GM19193 (cell line): ENCODE data around the gene RPS4Y1.

ENCODE experiments used
- POLR2A ChIP-seq: IDR thresholded peaks from 4 replicates; pipeline ENCODE4 v1.6.1; 2011; ENCODE audit not compliant: insufficient read depth, insufficient read length; ENCODE audit errors: extremely low read depth

RPS4Y1 gene

DNA sequence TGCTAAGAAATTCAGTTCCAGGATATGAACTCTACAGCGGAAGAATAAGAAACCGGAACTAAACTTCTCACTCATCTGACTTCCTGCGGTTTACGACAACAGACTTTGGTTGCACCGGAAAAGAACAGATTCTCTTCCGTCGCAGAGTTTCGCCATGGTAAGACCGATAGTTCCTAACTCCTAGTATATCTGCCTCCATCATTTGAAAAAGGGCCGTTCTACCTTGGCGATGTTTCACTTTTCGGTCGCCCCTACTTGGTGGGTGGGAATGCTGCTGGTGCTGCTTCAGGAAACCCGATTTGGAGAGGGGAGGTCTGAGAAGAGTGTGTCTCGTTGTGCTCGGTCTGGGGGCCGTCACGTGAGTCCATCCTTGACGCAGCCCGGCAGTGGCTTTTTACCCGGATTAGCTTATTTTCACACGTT, at the start of gene RPS4Y1:
TSS of gene RPS4Y1 (plus strand) at position 132 of the 423 bp plus-strand sequence. CDS start at position 155, 23 bp downstream.
- no peak for TF ChIP-seq POLR2A

DNA sequence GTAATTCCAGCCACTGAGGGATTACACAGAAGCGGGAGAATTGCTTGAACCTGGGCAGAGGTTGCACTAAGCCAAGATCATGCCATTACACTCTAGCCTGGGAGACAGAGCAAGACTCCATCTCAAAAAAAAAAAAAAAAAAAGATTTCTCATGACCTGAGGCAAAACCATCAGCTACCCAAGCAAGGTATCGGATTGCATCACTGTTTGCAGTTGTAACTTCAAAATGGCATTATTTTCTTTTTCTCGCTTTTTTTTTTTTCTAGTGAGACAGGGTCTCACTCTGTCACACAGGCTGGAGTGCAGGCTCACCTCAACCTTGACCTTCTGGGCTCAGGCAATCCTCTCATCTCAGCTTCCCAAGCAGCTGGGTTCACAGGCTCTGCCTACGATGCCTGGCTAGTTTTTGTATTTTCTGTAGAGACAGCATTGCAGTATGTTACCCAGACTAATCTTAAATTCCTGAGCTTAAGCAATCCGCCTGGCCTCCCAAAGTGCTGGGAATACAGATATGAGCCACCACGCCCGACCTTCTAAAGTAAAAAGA, 44.4 kb upstream of the RPS4Y1 start:
- no peak for TF ChIP-seq POLR2A

DNA sequence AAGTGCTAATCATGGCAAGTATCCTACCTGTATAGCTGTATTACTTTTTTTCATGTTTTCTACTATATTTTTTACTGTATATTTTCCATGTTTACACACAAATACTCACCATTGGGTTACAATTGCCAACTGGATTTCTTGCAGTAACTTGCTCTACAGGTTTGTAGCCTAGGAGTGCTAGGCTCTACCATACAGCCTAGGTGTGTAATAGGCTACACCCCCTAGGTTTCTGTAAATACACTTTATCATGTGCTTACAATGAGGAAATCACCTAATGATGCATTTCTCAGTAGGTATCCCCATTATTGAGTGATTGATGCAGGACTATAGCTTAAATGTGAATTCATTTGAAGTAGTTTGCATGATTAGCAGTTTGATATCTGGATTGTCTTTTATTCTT, 43.4 kb upstream of the RPS4Y1 start:
- TF ChIP-seq POLR2A: no peak

DNA sequence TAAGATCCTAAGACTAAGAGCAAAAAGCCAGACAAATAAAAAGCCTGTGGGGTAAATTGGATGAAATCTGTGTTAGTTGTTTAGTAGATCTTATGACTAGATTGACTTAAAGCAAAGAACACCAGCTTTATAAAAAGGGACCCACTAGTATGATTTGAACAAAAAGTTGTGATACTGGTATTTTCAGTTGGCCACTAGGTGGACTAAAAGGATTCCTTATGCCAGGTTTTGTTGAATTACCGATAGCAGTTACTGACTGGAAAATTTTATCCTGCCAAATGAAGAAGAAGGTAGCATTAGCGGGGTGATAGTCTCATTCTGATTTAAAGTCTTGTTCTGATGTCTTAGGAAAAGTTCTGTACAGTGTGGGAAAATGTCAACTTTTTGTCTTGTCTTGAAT, 41.2 kb upstream of the RPS4Y1 start:
- TF ChIP-seq POLR2A: no peak

DNA sequence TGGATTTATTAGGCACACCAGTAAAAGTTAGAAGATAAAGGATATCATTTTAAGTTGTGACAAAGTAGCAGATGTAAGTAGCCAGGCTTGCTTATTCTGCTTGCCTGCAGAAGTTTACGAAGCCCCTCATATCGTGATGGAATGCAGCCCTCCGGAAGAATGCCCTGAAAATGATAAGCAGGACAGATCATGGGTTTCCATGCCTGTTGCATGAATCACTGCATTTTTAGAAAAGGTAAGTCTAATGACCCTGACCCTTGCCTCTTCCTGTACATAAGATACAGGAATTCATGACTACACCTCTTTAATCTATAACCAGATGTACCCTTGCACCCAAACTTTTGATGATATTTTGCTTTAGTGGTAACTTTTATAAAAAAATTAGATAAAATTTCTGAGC, 16.9 kb upstream of the RPS4Y1 start:
- no peak for TF ChIP-seq POLR2A

DNA sequence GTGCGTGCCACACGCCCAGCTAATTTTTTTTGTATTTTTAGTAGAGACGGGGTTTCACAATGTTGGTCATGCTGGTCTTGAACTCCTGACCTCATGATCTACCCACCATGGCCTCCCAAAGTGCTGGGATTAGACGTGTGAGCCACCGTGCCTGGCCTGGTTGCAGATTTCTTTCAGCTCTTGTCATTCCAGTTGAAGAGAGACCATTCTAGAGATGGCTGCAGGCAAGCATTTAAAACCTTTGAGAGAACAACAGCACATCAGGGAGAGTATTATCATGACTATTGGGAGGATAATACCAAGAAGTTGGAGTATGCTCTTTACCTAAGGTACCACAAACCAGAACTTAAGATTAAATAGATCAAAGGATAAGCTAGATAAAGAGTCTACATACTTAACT, 12.9 kb upstream of the RPS4Y1 start:
- TF ChIP-seq POLR2A: no peak

DNA sequence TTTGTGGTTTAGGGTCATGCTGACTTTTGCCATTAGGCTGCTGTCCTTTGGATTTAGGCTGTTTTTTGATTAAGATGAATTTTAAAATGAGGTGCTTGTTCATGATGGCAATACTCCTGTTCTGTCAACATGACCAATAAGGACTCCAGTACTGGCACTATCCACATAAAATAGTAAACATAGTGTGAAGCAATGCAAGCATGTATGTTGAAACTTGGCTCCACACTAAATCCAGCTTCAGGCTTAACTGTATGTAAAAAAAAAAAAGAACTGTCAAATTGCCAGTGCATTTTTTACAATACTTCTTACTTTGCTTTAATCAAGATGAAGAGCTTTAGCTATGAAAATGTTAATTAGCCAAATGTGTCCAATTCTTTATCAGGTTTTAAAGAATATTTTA, 6.2 kb upstream of the RPS4Y1 start:
- no peak for TF ChIP-seq POLR2A

DNA sequence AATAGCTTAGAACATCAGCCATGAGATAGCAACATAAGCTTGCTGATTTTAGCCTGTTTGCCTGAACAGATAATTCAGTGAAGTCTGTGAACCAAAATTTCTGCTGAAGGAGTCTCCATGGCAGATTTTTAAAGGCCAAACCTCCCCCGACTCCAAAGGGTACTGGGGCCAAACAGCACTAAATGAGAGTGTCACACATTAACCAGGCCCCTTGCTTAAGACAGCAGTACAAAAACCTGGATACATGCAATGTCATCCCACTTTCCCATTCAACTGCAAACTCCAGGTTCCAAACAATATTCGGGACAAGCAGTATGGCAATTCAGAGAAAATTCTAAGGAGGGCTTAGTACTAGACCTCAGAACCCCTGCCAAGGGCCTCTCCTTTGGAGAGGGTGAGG, 4.3 kb upstream of the RPS4Y1 start:
- TF ChIP-seq POLR2A: no peak

DNA sequence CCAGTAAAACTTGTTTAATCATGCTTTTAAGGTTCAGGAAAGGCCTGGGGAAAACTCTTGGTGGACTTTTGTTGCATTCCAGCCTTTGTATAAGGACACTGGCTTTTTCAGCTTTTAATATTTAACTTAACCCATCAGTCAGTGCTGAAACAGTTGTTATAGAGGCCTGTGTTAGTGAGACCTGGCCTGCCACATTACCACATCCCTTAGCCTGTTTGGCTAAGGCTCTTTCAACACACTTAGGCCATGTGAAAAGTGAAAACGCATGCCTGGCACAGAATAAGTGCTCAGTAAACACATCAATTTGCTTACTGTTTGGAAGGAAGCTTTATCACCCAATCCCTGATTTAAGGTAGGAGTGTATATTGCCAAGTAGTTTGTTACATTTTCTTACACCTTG, 3.5 kb upstream of the RPS4Y1 start:
- TF ChIP-seq POLR2A: no peak

DNA sequence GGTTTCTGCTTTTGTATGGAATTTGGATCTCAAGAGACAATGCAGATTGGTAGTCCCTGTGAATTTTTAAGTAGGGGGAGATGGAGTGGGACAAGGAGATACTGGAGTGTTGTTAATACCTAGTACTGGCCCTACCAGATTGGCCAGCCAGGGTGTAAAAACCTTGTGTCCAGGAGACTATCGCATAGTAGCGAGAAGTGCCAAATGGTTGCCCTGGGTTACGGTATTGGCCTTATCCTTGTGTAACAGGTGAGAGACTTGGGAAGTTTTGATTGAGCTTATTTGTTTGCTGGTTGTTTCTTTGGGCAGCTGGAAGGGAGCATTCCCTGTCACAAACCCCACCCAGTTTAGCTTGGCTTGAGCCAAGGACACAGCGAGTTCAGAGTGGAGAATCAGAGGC, 5.4 kb downstream of the RPS4Y1 start:
- no peak for TF ChIP-seq POLR2A

DNA sequence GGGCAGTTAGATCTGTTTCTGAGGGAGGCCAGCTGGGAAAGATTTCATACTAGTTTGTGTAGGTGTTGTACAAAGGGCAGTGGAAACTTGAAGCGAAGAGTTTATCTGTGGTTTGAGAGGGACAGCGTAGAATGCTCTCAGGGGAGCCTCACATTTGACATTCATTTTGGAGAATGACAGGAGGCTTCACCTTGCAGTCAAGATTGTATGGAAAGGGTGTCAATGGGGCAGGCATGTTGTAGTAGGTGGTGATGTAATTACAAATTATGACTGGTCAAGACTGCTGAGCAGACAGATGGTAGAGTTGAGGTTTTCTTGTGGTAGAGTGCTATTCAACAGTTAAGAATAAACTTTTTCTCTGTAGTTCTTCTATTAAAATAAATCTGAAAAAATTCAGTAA, 7.0 kb downstream of the RPS4Y1 start:
- no peak for TF ChIP-seq POLR2A

DNA sequence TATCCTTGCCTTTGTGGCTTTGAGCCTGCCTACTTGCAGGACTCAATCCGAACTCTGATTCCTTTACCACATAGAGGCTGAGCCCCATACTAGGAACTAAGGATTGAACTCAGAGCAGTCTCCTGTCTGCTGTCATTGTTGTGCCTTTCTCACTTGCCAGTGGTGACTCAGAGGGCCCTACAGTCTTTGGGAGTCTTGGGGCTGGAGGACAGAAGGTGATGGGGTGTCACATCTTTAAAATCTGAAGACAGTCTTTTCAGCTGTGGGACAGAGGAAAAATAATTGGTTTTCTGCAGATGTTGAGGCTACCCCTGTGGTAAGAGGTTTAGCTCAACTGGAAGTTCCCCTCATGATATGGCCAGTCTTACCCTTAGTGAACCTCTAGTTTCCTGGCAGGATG, 8.0 kb downstream of the RPS4Y1 start:
- TF ChIP-seq POLR2A: no peak

DNA sequence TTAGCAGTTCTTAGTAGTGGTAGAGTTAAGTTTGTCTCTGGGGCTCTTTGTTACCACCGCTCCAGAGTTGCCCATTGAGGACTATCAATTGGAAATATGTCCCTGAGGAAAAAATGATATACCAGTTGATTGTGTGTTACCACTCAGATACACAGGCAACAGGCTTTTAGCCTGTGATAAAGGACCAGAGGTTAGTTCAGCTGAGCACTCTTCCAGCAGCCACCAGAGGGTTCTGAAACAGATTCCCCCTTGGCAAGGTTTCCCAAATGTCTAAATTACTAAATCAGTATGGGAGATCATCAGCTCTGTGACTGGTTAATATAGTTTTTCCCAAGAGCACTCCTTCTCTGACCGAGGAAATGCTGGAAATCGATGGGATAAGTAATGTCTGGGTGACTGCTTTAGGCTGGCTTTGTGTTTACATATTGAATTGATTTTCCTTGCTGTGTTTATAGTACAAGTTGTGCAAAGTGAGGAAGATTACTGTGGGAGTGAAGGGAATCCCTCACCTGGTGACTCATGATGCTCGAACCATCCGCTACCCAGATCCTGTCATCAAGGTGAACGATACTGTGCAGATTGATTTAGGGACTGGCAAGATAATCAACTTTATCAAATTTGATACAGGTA, 12.9 kb downstream of the RPS4Y1 start:
- TF ChIP-seq POLR2A: no peak

DNA sequence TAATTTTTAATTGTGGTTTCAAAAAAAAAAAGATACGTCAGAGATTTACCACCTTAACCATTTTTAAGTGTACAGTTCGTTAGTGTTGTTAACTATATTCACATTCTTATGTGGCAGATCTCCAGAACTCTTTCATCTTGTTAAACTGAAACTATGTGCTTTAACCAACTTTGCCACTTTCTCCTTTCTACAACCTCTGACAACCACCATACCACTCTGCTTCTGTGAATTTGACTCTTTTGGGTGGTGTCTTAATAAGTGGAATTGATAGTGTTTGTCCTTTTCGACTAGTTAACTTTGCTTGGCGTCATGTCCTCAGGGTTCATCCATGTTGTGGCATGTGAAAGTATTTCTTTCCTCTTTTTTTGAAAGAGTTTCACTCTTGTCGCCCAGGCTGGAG, 15.7 kb downstream of the RPS4Y1 start:
- TF ChIP-seq POLR2A: no peak

DNA sequence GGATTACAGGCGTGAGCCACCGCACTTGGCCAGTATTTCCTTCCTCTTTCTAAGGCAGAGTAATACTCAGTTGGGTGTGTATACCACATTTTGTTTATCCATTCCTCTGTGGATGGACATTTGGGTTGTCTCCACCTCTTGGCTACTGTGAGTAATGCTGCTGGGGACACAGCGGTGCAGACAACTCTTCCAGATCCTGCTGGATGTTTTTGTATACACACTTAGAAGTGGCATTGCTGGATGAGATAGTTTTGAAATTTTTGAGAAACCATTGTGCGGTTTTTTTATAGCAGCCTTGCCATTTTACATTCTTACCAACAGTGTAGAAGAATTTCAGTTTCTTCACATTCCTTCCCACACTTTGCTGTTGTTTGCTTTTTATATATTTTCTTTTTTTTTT, 16.3 kb downstream of the RPS4Y1 start:
- no peak for TF ChIP-seq POLR2A

DNA sequence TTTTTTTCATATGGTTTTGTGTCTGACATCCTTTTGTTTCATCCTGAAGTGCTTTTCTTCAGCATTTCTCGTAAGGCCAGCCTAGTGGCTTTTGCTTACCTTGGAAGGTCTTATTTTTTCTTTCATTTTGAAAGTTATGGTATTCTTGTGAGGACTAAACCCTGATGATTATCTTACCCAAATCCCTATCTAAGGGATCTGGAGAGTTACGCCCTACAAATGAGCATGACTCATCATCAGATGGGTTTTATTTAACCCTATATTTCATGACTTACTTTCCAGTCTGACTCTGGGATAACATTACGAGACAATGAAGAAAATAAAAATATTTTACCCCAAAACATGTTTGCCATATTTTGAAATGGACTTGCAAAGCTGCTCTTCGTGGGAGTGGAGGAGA, 18.4 kb downstream of the RPS4Y1 start:
- no peak for TF ChIP-seq POLR2A

DNA sequence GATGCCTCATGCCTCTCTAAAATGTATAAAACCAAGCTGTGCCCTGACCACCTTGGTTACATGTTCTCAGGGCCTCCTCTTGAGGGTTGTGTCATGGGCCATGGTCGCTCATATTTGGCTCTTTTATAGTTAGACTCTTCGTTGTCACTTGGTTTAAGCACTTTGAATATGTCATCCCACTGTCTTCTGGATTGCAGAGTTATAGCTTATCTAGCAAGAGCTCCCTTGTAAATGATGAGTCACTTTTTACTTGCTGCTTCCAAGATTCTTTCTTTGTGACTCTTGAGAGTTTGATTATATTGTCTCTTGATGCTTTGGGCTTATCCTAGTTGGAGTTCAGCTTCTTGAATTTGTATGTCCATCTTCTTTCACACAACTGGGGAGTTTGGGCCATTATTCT, 19.1 kb downstream of the RPS4Y1 start:
- TF ChIP-seq POLR2A: no peak
